Trophoblast cell (in vitro differentiated cells and primary cell): ENCODE data around the gene SPZ1.
"Not testable (repeated sequence)": the region's sequence is repeated elsewhere in the genome, so short reads cannot be mapped to it uniquely, and the experiment has no call there.

Experiments
- DNase-seq, 2 donors: peaks; one replicate each; pipeline ENCODE4 v3.0.0-alpha.2; 2016
- H2AFZ ChIP-seq: 2 replicates; pipeline ENCODE4 v1.6.1; 2013; ENCODE audit warnings: low read length, moderate library complexity, mild to moderate bottlenecking; ENCODE audit not compliant: insufficient read depth, poor library complexity
- H2AK5ac ChIP-seq: 2 replicates; pipeline ENCODE4 v1.6.1; 2013; ENCODE audit warnings: mild to moderate bottlenecking, low read length
- H2BK120ac ChIP-seq: 2 replicates; pipeline ENCODE4 v1.6.1; 2013; ENCODE audit warnings: low read length, mild to moderate bottlenecking, moderate library complexity; ENCODE audit not compliant: insufficient read depth, poor library complexity
- H2BK12ac ChIP-seq: 2 replicates; pipeline ENCODE4 v1.6.1; 2013; ENCODE audit warnings: mild to moderate bottlenecking, low read length, moderate library complexity
- H2BK5ac ChIP-seq: 2 replicates; pipeline ENCODE4 v1.6.1; 2013; ENCODE audit warnings: low read length, low read depth, moderate library complexity, mild to moderate bottlenecking; ENCODE audit not compliant: poor library complexity
- H3K14ac ChIP-seq: 2 replicates; pipeline ENCODE4 v1.6.1; 2013; ENCODE audit warnings: mild to moderate bottlenecking, low read length
- H3K18ac ChIP-seq: 2 replicates; pipeline ENCODE4 v1.6.1; 2013; ENCODE audit warnings: mild to moderate bottlenecking, low read length
- H3K23ac ChIP-seq: 2 replicates; pipeline ENCODE4 v1.6.1; 2013; ENCODE audit warnings: low read length
- H3K27ac ChIP-seq: 2 replicates; pipeline ENCODE4 v1.5.1; 2013; ENCODE audit warnings: low read depth, mild to moderate bottlenecking, inconsistent platforms, low read length, moderate library complexity
- H3K27me3 ChIP-seq: 2 replicates; pipeline ENCODE4 v1.6.1; 2013; ENCODE audit warnings: inconsistent platforms, mild to moderate bottlenecking, low read length, moderate library complexity; ENCODE audit not compliant: insufficient read depth
- H3K36me3 ChIP-seq, 2 experiments: 1 replicate in 1 of 2; 2 replicates in 1 of 2; pipeline ENCODE4 v1.6.1; 2013; ENCODE audit warnings: low read length in 2 of 2, mild to moderate bottlenecking in 2 of 2, moderate library complexity in 1 of 2; ENCODE audit not compliant: insufficient read depth in 2 of 2, control insufficient read depth in 1 of 2
- H3K4ac ChIP-seq: 2 replicates; pipeline ENCODE4 v1.6.1; 2013; ENCODE audit warnings: low read depth, mild to moderate bottlenecking, low read length, moderate library complexity
- H3K4me1 ChIP-seq, 2 experiments: 1 replicate in 1 of 2; 2 replicates in 1 of 2; pipeline ENCODE4 v1.6.1; 2013; ENCODE audit warnings: low read length in 2 of 2, mild to moderate bottlenecking in 2 of 2, moderate library complexity in 1 of 2; ENCODE audit not compliant: insufficient read depth in 2 of 2, control insufficient read depth in 1 of 2
- H3K4me2 ChIP-seq: 2 replicates; pipeline ENCODE4 v1.6.1; 2013; ENCODE audit warnings: inconsistent platforms, mild to moderate bottlenecking, low read length, moderate library complexity
- H3K4me3 ChIP-seq: 2 replicates; pipeline ENCODE4 v1.5.1; 2013; ENCODE audit warnings: mild to moderate bottlenecking, low read depth, low read length, inconsistent platforms
- H3K79me1 ChIP-seq: one replicate; pipeline ENCODE4 v1.6.1; 2013; ENCODE audit warnings: low read length
- H3K79me2 ChIP-seq: 2 replicates; pipeline ENCODE4 v1.6.1; 2013; ENCODE audit warnings: low read length, mild to moderate bottlenecking; ENCODE audit not compliant: control insufficient read depth, insufficient read depth, poor library complexity
- H3K9ac ChIP-seq: 2 replicates; pipeline ENCODE4 v1.6.1; 2013; ENCODE audit warnings: mild to moderate bottlenecking, low read length
- H3K9me3 ChIP-seq: 2 replicates; pipeline ENCODE4 v1.6.1; 2013; ENCODE audit warnings: low read depth, mild to moderate bottlenecking, control low read depth, inconsistent platforms, low read length; ENCODE audit not compliant: insufficient read depth
- H4K12ac ChIP-seq: 2 replicates; pipeline ENCODE4 v1.6.1; 2013; ENCODE audit warnings: low read depth, mild to moderate bottlenecking, low read length, moderate library complexity
- H4K8ac ChIP-seq: 2 replicates; pipeline ENCODE4 v1.6.1; 2013; ENCODE audit warnings: low read depth, mild to moderate bottlenecking, low read length, moderate library complexity
- H4K91ac ChIP-seq: one replicate; pipeline ENCODE4 v1.6.1; 2013; ENCODE audit warnings: low read depth, mild to moderate bottlenecking, low read length, moderate library complexity
- WGBS: extraction: QIAGEN DNeasy Blood & Tissue Kit; methylation state at CpG from one replicate; pipeline ENCODE4 v1.1.7; 2013; ENCODE audit warnings: missing lambda C conversion rate; ENCODE audit not compliant: insufficient read length, insufficient coverage; ENCODE audit errors: extremely low coverage; 5-methylcytosine and 5-hydroxymethylcytosine counted together

Gene SPZ1

GRCh38 chr5:80299601-80300000 is 20.2 kb upstream of the SPZ1 start:
- no peak overlapping the region for H3K14ac ChIP-seq
- H2BK5ac ChIP-seq, result no peak overlapping the region
- H3K4ac ChIP-seq, result no peak overlapping the region
- H3K79me1 ChIP-seq, result no peaks in the 10 kb centered on the region
- H3K9ac ChIP-seq, result no peak overlapping the region
- no peak overlapping the region for H3K23ac ChIP-seq
- H3K27me3 ChIP-seq, result no peaks in the 10 kb centered on the region
- H4K12ac ChIP-seq, result no peak overlapping the region
- H2BK12ac ChIP-seq, result no peak overlapping the region
- no CpG with 5 or more reads among the region's 8 CpGs for WGBS
- H3K4me3 ChIP-seq, result no peak overlapping the region
- peaks cover 8% of the 10 kb centered on the region for H3K9me3 ChIP-seq
- no peak overlapping the region for H2BK120ac ChIP-seq
- H4K91ac ChIP-seq, result no peak overlapping the region
- no peaks in the 10 kb centered on the region for H3K79me2 ChIP-seq
- no peak overlapping the region for H3K27ac ChIP-seq
- H2AFZ ChIP-seq, result no peak overlapping the region
- no peaks in the 10 kb centered on the region for H3K4me1 ChIP-seq
- no peaks in the 10 kb centered on the region for H3K36me3 ChIP-seq
- H3K4me2 ChIP-seq, result no peak overlapping the region
- no peak overlapping the region for H3K18ac ChIP-seq
- H2AK5ac ChIP-seq, result no peak overlapping the region
- DNase-seq, result no peak
- H4K8ac ChIP-seq, result no peak overlapping the region

GRCh38 chr5:80300125-80300524 is 19.7 kb upstream of the SPZ1 start:
- no peak overlapping the region for H3K27ac ChIP-seq
- H3K18ac ChIP-seq, result no peak overlapping the region
- no peak overlapping the region for H4K12ac ChIP-seq
- H4K91ac ChIP-seq, result no peak overlapping the region
- H2AK5ac ChIP-seq, result no peak overlapping the region
- H3K4me3 ChIP-seq, result no peak overlapping the region
- no peak for DNase-seq
- no peak overlapping the region for H3K4me2 ChIP-seq
- no peak overlapping the region for H3K4ac ChIP-seq
- H3K36me3 ChIP-seq, result no peaks in the 10 kb centered on the region
- H3K9me3 ChIP-seq, result peaks cover 8% of the 10 kb centered on the region
- WGBS, result no CpG with 5 or more reads among the region's 8 CpGs
- H3K14ac ChIP-seq, result no peak overlapping the region
- no peak overlapping the region for H2BK12ac ChIP-seq
- no peak overlapping the region for H2BK120ac ChIP-seq
- no peaks in the 10 kb centered on the region for H3K4me1 ChIP-seq
- H3K79me1 ChIP-seq, result no peaks in the 10 kb centered on the region
- H3K23ac ChIP-seq, result no peak overlapping the region
- H2BK5ac ChIP-seq, result no peak overlapping the region
- no peaks in the 10 kb centered on the region for H3K79me2 ChIP-seq
- no peak overlapping the region for H3K9ac ChIP-seq
- H2AFZ ChIP-seq, result no peak overlapping the region
- H4K8ac ChIP-seq, result no peak overlapping the region
- no peaks in the 10 kb centered on the region for H3K27me3 ChIP-seq

GRCh38 chr5:80300796-80301195 is 19.0 kb upstream of the SPZ1 start:
- not testable (repeated sequence) for H3K36me3 ChIP-seq, H2AK5ac ChIP-seq, H2BK120ac ChIP-seq, H4K8ac ChIP-seq, H3K27me3 ChIP-seq, H4K12ac ChIP-seq, H2AFZ ChIP-seq, H3K4ac ChIP-seq, DNase-seq, H3K9me3 ChIP-seq, H3K18ac ChIP-seq, H3K79me2 ChIP-seq, H3K4me2 ChIP-seq, H2BK12ac ChIP-seq, H3K4me3 ChIP-seq, H3K27ac ChIP-seq, H3K14ac ChIP-seq, H3K79me1 ChIP-seq, H2BK5ac ChIP-seq, H3K23ac ChIP-seq, H3K9ac ChIP-seq, H4K91ac ChIP-seq, H3K4me1 ChIP-seq
- no CpG with 5 or more reads among the region's 27 CpGs for WGBS

- H3K18ac ChIP-seq, H3K4ac ChIP-seq, DNase-seq, H3K9ac ChIP-seq, H2BK12ac ChIP-seq, H4K91ac ChIP-seq, H2AFZ ChIP-seq, H2BK5ac ChIP-seq, H2AK5ac ChIP-seq, H3K9me3 ChIP-seq, H3K4me3 ChIP-seq, H2BK120ac ChIP-seq, H3K23ac ChIP-seq, H3K4me1 ChIP-seq, H3K27me3 ChIP-seq, H3K4me2 ChIP-seq, H4K8ac ChIP-seq, H3K79me2 ChIP-seq, H3K27ac ChIP-seq, H3K79me1 ChIP-seq, H3K36me3 ChIP-seq, H4K12ac ChIP-seq, H3K14ac ChIP-seq: not testable (repeated sequence)
- no CpG with 5 or more reads among the region's 34 CpGs for WGBS
Measured at GRCh38 chr5:80301342-80301741, 18.5 kb upstream of the SPZ1 start.
